HL-60/S4 treated with phorbol 12-myristate 13-acetate at 8.2 ng/mL for 4 days and 3 days (cell line): ENCODE measurements around the gene MYO18A.
"Not testable (repeated sequence)": the region's sequence is repeated elsewhere in the genome, so short reads cannot be mapped to it uniquely, and the experiment has no call there.

Experiments
- in situ Hi-C: fragments of 300-500 bp; cut with MboI; formaldehyde crosslinking; loops from 2 replicates; pipeline ENCODE4 v1.15.0; 2022; ENCODE audit warnings: low sequenced_read_pairs

MYO18A gene

GRCh38 chr17:29196769-29197515, 16.7 kb upstream of the MYO18A start:
- in situ Hi-C loops: no loop called here

DNA sequence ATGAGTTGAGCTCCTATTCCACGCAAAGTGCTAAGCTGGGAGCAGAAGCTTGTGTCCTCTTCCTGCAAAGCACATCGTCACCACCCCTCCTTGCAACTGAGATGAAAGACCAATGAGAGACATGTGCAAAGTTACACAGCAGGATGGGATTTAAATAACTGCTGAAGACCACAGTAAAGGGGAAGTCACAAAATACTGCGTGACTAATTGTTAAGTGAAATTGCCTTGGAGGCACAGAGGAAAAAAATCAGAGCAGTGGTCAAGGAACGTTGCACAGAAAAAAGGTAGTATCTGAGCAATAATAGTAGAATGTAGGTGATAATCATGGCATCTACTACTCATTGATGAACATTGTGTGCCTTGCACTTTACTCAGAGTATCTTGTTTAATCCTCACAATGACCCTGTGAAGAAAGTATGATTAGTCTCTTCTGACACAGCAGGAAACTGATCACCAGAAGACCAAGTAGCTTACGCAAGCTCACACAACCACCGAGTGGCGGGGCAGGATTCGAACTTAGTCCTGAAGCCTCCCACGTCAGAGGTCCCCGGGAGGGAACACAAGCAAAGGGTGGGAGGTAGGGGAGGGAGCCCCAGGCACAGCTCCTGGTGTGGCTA, 15.4 kb upstream of the MYO18A start:
- in situ Hi-C loops: no loop called here

GRCh38 chr17:29194669-29195068, 14.5 kb upstream of the MYO18A start:
- in situ Hi-C loops: no loop called here

DNA sequence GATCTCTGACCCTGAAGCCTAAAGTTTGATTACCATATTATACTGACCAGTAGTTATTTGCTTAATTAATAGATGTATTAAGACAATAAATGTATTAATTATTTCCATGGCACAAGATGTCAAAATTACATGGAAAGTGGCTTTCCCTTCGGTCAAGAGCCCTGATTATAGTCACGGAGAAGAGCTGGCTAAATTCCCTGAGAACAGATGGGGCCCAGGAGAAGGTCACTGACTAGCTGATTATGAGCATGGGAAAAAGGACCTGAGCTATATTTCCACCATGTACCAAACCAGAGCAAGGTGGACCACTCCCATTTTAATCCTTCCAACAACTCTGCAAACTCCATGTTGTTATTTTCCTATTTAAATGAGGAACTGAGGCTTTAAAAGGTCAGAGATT, 12.9 kb upstream of the MYO18A start:
- in situ Hi-C loops: no loop called here

DNA sequence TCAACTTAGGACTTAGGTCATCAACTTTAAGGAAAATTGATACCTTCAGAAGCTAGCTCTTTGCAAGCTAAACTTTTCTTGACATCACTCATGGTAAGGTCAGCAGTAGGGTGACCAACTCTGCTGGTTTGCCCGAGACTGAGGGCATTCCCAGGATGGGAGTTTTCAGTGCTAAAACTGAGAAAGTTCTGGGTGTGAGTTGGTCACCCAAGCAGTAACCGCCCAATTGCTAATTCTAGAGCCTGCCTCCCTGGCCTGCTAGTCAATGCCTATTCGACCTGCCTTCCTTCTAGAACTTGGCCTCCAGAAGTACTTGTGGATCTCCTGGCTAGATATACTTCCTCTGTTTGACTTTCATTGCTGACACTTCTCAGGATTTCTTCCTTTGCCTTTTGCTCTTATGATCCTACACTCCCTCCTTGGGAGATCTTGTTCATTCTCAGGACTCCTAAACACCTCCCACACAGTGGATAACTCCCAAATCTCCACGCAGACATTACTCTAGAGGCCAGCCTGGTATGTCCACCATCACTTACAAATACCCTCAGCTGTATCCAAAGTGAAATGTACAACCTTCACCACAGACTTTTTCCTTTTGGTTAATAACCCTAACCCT, 10.5 kb upstream of the MYO18A start:
- in situ Hi-C loops: no loop called here

GRCh38 chr17:29190039-29190438, 9.8 kb upstream of the MYO18A start:
- in situ Hi-C loops: no loop called here

DNA sequence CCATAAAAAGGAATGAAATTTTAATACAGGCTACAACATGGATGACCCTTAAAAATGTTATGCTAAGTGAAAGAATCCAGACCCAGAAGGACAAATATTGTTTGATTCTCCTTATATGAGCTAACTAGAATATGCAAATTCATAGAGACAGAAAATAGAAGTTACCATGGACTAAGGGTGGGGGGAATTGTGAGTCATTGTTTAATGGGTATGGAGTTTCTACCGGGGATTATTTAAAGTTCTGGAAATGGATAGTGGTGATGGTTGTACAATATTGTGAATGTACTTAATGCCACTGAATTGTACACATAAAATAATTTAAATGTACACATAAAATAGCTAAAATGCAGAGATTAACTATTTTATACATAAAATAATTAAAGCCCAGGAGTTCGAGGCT, 9.2 kb upstream of the MYO18A start:
- in situ Hi-C loops: no loop called here

DNA sequence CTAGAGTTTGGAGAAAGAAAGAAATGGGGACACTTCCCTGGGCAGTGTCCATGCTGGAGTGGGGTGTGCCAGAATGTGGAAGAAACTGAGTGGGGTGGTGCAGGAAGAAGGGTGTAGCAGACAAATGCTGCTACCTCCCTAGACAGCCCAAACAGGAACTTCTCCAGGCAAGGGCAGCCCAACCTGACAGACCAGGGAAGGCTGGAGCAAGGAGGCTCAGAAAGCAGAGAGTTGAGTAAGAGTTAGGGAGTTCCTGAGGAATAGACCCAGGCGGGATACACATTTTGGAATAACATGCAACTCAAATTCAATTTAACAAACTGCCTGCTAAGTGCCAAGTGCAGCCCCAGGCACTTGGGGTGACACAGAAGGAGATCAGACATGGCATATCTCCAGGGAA, 1.0 kb upstream of the MYO18A start:
- in situ Hi-C loops: no loop called here

DNA sequence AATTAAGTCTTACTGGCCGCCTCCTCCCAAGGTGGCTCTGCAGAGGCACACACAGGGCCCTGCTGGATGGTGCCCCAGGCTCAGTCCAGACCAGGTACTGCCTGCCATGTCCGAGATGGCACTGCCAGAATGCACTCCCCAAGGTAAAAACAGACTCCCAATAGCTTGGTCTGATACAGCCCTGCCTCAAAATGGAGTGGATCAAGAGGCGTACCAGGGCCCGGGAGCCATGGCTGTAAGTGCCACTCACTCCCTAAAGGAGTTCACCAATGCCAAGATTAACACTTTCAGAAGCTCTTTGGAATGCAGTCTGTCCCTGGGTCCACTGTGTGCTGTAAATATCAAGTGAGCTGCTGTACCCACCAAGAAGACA, 576 bp upstream of the MYO18A start:
- in situ Hi-C loops: no loop called here

- in situ Hi-C loops: no loop called here
Observed at GRCh38 chr17:29179232-29180033, 765 bp downstream of the MYO18A start.

- in situ Hi-C loops: no loop called here
Observed at GRCh38 chr17:29178750-29179231, 1.4 kb downstream of the MYO18A start.

DNA sequence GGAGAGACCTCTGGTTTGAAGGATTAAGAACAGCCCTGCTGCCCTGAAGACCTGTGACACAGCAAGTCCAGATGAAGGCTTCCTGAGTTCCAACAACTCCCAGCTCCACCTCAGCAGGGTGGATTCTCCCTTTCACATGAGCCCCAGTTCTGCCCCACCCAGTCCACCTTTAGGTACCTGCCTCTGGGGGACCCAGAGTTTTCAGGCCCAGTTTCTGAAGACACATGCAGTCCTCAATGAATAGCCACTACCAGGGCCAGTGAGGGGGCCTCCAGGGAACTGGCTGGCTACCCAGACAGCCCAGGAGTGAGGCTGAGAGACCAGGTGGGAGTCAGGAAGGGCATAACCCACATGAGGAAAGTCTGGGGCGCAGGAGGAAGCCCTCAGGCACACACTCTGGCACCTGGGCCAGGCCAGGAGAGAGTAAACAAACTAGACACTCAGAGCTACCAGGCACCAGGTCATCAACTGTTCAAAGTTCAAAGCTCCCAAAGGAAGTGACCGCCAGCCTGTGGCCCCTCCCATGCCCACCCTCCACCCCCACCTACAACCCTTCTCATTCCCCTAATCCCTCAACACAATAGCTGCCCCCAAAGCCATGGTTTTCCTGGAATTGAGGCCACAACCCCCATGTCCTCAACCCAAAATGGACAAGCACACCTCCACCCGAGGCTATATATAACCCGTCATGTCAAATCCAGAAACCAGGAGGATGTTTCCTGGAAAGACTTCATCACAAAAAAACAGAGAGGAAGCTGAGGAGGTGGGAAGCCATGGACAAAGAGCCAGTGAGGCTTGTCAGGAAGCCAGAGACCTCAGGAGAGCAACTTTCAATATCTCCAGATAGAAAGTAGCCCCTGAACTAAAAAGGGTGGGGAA, 2.1 kb downstream of the MYO18A start:
- in situ Hi-C loops: no loop called here

- in situ Hi-C loops: no loop called here
Observed at GRCh38 chr17:29177541-29177870, 2.7 kb downstream of the MYO18A start.

- in situ Hi-C loops: no loop called here
Observed at GRCh38 chr17:29176558-29177351, 3.4 kb downstream of the MYO18A start.

DNA sequence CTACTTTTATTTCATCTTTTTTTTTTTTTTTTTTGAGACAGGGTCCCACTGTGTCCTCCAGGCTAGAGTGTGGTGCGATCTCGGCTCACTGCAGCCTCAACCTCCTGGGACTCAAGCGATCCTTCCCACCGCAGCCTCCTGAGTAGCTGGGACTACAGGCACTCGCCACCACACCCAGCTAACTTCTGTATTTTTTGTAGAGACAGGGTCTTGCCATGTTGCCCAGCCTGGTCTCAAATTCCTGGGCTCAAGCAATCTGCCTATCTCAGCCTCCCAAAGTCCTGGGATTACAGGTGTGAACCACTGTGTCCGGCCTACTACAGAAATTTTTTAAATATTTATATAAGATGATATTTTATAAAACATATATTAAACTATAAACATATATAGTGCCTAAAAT, 4.8 kb downstream of the MYO18A start:
- in situ Hi-C loops: no loop called here

GRCh38 chr17:29172589-29172988, 7.6 kb downstream of the MYO18A start:
- in situ Hi-C loops: no loop called here

- in situ Hi-C loops: no loop called here
Observed at GRCh38 chr17:29170682-29171081, 9.5 kb downstream of the MYO18A start.

DNA sequence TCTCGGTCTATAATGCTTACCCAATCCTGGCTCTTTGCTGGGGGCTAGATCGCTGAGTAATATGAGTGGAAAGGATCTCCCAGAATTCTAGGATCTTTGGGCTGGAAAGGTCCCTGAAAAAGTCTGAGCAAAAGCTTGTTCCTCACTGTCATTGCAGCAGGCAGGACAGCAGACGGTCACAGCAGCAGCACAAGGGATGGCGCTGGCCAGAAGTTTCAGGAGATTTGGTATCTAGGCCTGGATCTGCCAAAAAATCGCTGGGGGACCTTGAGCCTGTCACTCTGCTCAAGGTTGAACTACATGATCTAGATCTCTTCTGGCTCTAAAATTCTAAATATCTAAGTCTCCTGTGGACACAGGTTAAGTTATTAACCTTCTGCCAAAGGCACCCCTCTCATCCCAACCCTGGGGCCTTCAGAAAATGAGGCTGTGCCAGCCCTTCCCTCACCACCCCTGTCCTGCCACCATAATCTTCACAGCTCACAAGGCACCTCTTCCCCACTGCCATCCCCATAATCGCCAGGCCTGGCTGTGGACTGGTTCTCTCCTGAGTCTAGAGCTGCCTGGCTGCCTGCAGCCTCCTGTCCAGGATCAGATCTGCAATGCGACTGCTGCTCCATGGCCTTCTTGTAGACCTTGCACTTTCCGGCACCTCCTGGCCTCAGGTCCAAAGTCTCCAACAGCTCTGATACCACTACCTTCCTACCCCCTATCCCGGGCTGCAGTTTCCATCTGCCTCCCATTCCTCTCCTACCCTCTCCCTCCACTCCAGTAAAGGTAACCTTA, 10.2 kb downstream of the MYO18A start:
- in situ Hi-C loops: no loop called here

GRCh38 chr17:29168759-29169126, 11.5 kb downstream of the MYO18A start:
- in situ Hi-C loops: not testable (repeated sequence)
